Glutamatergic neuron (in vitro differentiated cells): ENCODE results near the gene ARHGAP8. TPM values are rescaled to one million over a fixed set of nuclear protein-coding genes. Genes with fewer than 3 reads are reported as not detected.

Experiments
- DNase-seq: peaks from one replicate; pipeline ENCODE4 v3.0.0; 2022
- H3K27ac Mint-ChIP-seq: one replicate; pipeline ENCODE4 v1.8.0; 2020; ENCODE audit warnings: mild to moderate bottlenecking, mixed read lengths, inconsistent platforms; ENCODE audit not compliant: unreplicated experiment
- H3K27me3 Mint-ChIP-seq: one replicate; pipeline ENCODE4 v1.8.0; 2020; ENCODE audit warnings: mild to moderate bottlenecking, moderate library complexity, mixed read lengths, inconsistent platforms; ENCODE audit not compliant: unreplicated experiment
- H3K36me3 Mint-ChIP-seq: one replicate; pipeline ENCODE4 v1.8.0; 2020; ENCODE audit warnings: mild to moderate bottlenecking, mixed read lengths, inconsistent platforms; ENCODE audit not compliant: unreplicated experiment
- H3K4me1 Mint-ChIP-seq: one replicate; pipeline ENCODE4 v1.8.0; 2020; ENCODE audit warnings: mild to moderate bottlenecking, low read depth, mixed read lengths, inconsistent platforms; ENCODE audit not compliant: unreplicated experiment
- H3K4me3 Mint-ChIP-seq: one replicate; pipeline ENCODE4 v1.8.0; 2020; ENCODE audit warnings: mild to moderate bottlenecking, mixed read lengths, inconsistent platforms; ENCODE audit not compliant: unreplicated experiment
- H3K9me3 Mint-ChIP-seq: one replicate; pipeline ENCODE4 v1.8.0; 2020; ENCODE audit warnings: mild to moderate bottlenecking, moderate library complexity, mixed read lengths, inconsistent platforms; ENCODE audit not compliant: unreplicated experiment
- CTCF ChIP-seq: fragments of 200-600 bp; sonication (generic); IDR thresholded peaks from one replicate; pipeline ENCODE4 v1.5.0; 2021; ENCODE audit not compliant: partially characterized antibody, unreplicated experiment
- total RNA-seq: library from RNA; stranded (reverse); fragmentation: NEBNext Ultra II Directional; extraction: Animal tissue kit (Norgen Biotek cat#: 25700); gene quantifications from one replicate; pipeline ENCODE4 v1.2.1, GENCODE V29; 2021; ENCODE audit not compliant: unreplicated experiment

Gene ARHGAP8
- total RNA-seq, 1 donor from 2014 or later = 0.59 TPM

GRCh38 chr22:44889255-44889878, 137.0 kb downstream of the ARHGAP8 start:
- DNase-seq = no peak
- H3K4me1 Mint-ChIP-seq = no peaks in the 10 kb centered on the region
- peaks cover 5% of the 10 kb centered on the region for H3K9me3 Mint-ChIP-seq
- no peak overlapping the region for H3K4me3 Mint-ChIP-seq
- H3K36me3 Mint-ChIP-seq = no peaks in the 10 kb centered on the region
- H3K27me3 Mint-ChIP-seq = peaks cover 5% of the 10 kb centered on the region
- TF ChIP-seq CTCF = peak; percentile 11
- no peak overlapping the region for H3K27ac Mint-ChIP-seq

- Mint-ChIP-seq H3K27ac (no peak overlapping the region), H3K4me3 (no peak overlapping the region)
- TF ChIP-seq CTCF = no peak
Measured at GRCh38 chr22:44890416-44891292, 138.3 kb downstream of the ARHGAP8 start.

GRCh38 chr22:44891293-44891747, 138.9 kb downstream of the ARHGAP8 start:
- peaks cover 4% of the 10 kb centered on the region for H3K27me3 Mint-ChIP-seq
- H3K4me3 Mint-ChIP-seq = no peak overlapping the region
- DNase-seq = no peak
- H3K27ac Mint-ChIP-seq = no peak overlapping the region
- no peaks in the 10 kb centered on the region for H3K4me1 Mint-ChIP-seq
- H3K36me3 Mint-ChIP-seq = no peaks in the 10 kb centered on the region
- no peak for TF ChIP-seq CTCF
- peaks cover 5% of the 10 kb centered on the region for H3K9me3 Mint-ChIP-seq

More at GRCh38 chr22:44890416-44891292, 138.3 kb downstream of the ARHGAP8 start:
- no peaks in the 10 kb centered on the region for H3K4me1 Mint-ChIP-seq
- H3K27me3 Mint-ChIP-seq = peaks cover 5% of the 10 kb centered on the region
- no peak for DNase-seq
- H3K36me3 Mint-ChIP-seq = no peaks in the 10 kb centered on the region
- peaks cover 5% of the 10 kb centered on the region for H3K9me3 Mint-ChIP-seq

GRCh38 chr22:44891791-44892190, 139.4 kb downstream of the ARHGAP8 start:
- DNase-seq = no peak
- H3K4me1 Mint-ChIP-seq = no peaks in the 10 kb centered on the region
- peaks cover 6% of the 10 kb centered on the region for H3K9me3 Mint-ChIP-seq
- H3K27me3 Mint-ChIP-seq = peaks cover 4% of the 10 kb centered on the region
- TF ChIP-seq CTCF = no peak
- H3K36me3 Mint-ChIP-seq = no peaks in the 10 kb centered on the region
- H3K27ac Mint-ChIP-seq = no peak overlapping the region
- no peak overlapping the region for H3K4me3 Mint-ChIP-seq

GRCh38 chr22:44892243-44892642, 139.9 kb downstream of the ARHGAP8 start:
- no peaks in the 10 kb centered on the region for H3K36me3 Mint-ChIP-seq
- H3K27me3 Mint-ChIP-seq = peaks cover 4% of the 10 kb centered on the region
- H3K9me3 Mint-ChIP-seq = peaks cover 6% of the 10 kb centered on the region
- no peak overlapping the region for H3K27ac Mint-ChIP-seq
- no peak overlapping the region for H3K4me3 Mint-ChIP-seq
- no peak for DNase-seq
- no peaks in the 10 kb centered on the region for H3K4me1 Mint-ChIP-seq
- TF ChIP-seq CTCF = no peak
